Measurements from ENCODE around the gene NRGN.

DNA sequence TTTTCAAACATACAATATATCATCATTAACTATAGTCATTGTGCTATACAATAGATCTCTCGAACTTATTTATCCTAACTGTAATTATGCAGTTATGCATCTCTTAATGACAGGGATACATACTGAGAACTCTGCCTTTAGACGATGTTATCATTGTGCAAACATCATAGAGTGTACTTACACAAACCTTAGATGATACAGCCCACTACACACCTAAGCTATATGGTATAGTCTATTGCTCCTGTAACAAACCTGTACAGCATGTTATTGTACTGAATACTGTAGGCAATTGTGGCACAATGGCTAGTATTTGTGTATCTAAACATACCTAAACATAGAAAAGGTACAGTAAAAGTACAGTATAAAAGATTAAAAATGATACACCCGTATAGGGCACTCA is 27.4 kb upstream of the NRGN start:
- TF ChIP-seq L3MBTL2 (conservative IDR thresholded peaks at IDR 0.05) (no peak), PKNOX1 (IDR thresholded peaks at IDR 0.05) (no peak), TARDBP (IDR thresholded peaks at IDR 0.05) (no peak), FOXM1 (IDR thresholded peaks at IDR 0.05; ENCODE audit: borderline replicate concordance) (no peak)

Measured in HEK293T (cell line).